Suprapubic skin (tissue), 4 donors: ENCODE data around the gene ARL8A. TPM values are rescaled to one million over a fixed set of nuclear protein-coding genes. Genes with fewer than 3 reads are reported as not detected.

Experiments
- DNase-seq, 2 donors: peaks; one replicate each; pipeline ENCODE4 v3.0.0-alpha.2; 2019; ENCODE audit warnings: low spot score in 2 of 2
- H3K27ac ChIP-seq: fragments of 200-600 bp; sonication (generic); one replicate; pipeline ENCODE4 v1.5.1; 2019
- H3K27me3 ChIP-seq: fragments of 200-600 bp; sonication (generic); one replicate; pipeline ENCODE4 v1.5.1; 2019
- H3K36me3 ChIP-seq: fragments of 200-600 bp; sonication (generic); one replicate; pipeline ENCODE4 v1.5.1; 2019
- H3K4me1 ChIP-seq: fragments of 200-600 bp; sonication (generic); one replicate; pipeline ENCODE4 v1.5.1; 2019
- H3K4me3 ChIP-seq: fragments of 200-600 bp; sonication (generic); one replicate; pipeline ENCODE4 v1.5.1; 2019; ENCODE audit warnings: mild to moderate bottlenecking
- H3K9me3 ChIP-seq: fragments of 200-600 bp; sonication (generic); one replicate; pipeline ENCODE4 v1.5.1; 2019
- EP300 ChIP-seq: sonication (generic); formaldehyde crosslinking; IDR thresholded peaks from one replicate; pipeline ENCODE4 v1.6.1; 2017; ENCODE audit warnings: antibody characterized with exemption
- POLR2A ChIP-seq, 2 donors: fragments of 450-650 bp; IDR thresholded peaks; one replicate each; pipeline ENCODE4 v1.6.1; 2017; ENCODE audit warnings: antibody characterized with exemption in 2 of 2, mild to moderate bottlenecking in 2 of 2, moderate library complexity in 2 of 2
- POLR2AphosphoS5 ChIP-seq, 3 donors: sonication (generic); formaldehyde crosslinking; IDR thresholded peaks; one replicate each; pipeline ENCODE4 v1.6.1; 2017; ENCODE audit warnings: antibody characterized with exemption in 3 of 3
- WGBS: methylation state at CpG from one replicate; pipeline ENCODE4 v1.1.5; 2018; 5-methylcytosine and 5-hydroxymethylcytosine counted together
- total RNA-seq, 4 donors: library from RNA; depleted of rRNA; stranded (reverse); fragments of >200 nt; gene quantifications; one replicate each; pipeline ENCODE4 v1.1.0, GENCODE V29; 2016
- TF ChIP-seq, protein P1 (sequence below), 2 donors: fragments of 200-600 bp in 1 of 2; fragments of 450-650 bp in 1 of 2; sonication (generic) in 1 of 2; IDR thresholded peaks; one replicate each; pipeline ENCODE4 v1.5.1; 2016 to 2019; ENCODE audit warnings: antibody characterized with exemption in 2 of 2, mild to moderate bottlenecking in 1 of 2, moderate library complexity in 1 of 2

Gene ARL8A
- total RNA-seq, 4 donors from 2014 or later: 41.1 to 46.3 (median 43.0) TPM

DNA sequence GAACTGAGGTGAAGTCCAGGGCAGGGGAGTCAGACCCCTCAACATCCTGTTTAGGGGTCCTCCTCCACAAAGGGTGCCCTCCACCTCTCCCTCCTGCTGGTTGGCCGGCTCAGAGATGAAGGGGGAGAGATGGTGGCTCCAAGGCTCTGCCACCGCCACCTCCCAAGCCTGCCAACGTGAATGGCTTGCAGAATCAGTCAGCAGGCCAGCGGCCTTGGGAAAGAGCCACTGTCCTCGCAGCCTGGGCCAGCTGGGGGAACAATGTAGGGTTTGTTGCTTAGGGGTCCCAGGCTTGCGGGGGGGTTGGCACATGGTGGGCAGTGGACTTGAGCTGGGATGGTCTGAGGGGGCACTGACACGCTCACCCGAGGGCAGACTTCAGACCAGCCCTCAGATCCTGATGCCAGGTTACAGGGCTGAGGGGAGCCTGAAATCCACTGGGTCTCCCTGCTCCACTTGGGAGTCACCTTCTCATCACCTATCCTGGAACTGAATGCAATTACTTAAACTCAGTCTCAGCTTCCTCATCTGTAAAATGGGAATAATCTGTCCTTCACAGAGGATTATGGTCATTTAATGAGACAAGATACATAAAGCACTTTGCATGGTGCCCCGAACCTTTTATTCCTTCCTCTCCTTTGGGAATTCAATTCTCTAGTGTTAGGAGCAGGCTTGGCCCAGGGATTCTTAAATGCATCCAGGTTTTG, 13.6 kb downstream of the ARL8A start:
- peaks cover 62% of the 10 kb centered on the region for H3K4me1 ChIP-seq
- 67% methylated on average over 3 of the region's 9 CpGs for WGBS
- H3K4me3 ChIP-seq: no peak overlapping the region
- H3K27me3 ChIP-seq: no peaks in the 10 kb centered on the region
- no peaks in the 10 kb centered on the region for H3K9me3 ChIP-seq
- TF ChIP-seq EP300: no peak
- no peak for TF ChIP-seq POLR2AphosphoS5 (IDR thresholded peaks at IDR 0.05)
- TF ChIP-seq POLR2A (IDR thresholded peaks at IDR 0.05): no peak
- TF ChIP-seq, protein P1, sequence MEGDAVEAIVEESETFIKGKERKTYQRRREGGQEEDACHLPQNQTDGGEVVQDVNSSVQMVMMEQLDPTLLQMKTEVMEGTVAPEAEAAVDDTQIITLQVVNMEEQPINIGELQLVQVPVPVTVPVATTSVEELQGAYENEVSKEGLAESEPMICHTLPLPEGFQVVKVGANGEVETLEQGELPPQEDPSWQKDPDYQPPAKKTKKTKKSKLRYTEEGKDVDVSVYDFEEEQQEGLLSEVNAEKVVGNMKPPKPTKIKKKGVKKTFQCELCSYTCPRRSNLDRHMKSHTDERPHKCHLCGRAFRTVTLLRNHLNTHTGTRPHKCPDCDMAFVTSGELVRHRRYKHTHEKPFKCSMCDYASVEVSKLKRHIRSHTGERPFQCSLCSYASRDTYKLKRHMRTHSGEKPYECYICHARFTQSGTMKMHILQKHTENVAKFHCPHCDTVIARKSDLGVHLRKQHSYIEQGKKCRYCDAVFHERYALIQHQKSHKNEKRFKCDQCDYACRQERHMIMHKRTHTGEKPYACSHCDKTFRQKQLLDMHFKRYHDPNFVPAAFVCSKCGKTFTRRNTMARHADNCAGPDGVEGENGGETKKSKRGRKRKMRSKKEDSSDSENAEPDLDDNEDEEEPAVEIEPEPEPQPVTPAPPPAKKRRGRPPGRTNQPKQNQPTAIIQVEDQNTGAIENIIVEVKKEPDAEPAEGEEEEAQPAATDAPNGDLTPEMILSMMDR (IDR thresholded peaks at IDR 0.05): no peak
- DNase-seq: no peak
- H3K36me3 ChIP-seq: peaks cover 19% of the 10 kb centered on the region
- peak overlapping the region; percentile 5 for H3K27ac ChIP-seq

DNA sequence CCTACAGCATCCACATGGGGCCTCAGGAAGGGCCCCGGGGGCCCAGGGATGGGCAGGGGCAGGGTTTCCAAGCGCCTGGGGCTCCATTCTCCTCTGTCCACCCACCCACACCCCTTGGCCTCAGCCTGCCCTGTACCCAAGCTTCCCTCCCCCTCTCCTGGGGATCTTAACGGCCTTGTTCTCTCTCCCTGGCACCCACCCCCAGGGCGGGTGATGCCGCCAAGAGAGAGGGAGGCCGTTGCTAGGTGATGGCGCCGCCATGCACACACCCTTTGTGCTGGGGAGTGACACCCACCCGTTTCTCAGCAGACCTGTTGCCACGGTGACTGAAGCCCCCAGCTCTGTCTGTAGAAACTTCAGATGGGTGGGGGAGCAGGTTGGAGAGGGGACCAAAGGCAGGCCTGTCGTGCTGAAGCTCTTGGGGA, 14.2 kb downstream of the ARL8A start:
- Histone ChIP-seq H3K4me1 (peaks cover 60% of the 10 kb centered on the region), H3K4me3 (no peak overlapping the region), H3K27ac (no peak overlapping the region), H3K36me3 (peaks cover 17% of the 10 kb centered on the region), H3K27me3 (no peaks in the 10 kb centered on the region), H3K9me3 (no peaks in the 10 kb centered on the region)
- DNase-seq: no peak
- WGBS: 25% methylated on average over 11 of the region's 11 CpGs
- TF ChIP-seq EP300: no peak
- TF ChIP-seq POLR2AphosphoS5 (IDR thresholded peaks at IDR 0.05): no peak
- TF ChIP-seq POLR2A (IDR thresholded peaks at IDR 0.05): no peak
- TF ChIP-seq, protein P1 (IDR thresholded peaks at IDR 0.05): no peak

DNA sequence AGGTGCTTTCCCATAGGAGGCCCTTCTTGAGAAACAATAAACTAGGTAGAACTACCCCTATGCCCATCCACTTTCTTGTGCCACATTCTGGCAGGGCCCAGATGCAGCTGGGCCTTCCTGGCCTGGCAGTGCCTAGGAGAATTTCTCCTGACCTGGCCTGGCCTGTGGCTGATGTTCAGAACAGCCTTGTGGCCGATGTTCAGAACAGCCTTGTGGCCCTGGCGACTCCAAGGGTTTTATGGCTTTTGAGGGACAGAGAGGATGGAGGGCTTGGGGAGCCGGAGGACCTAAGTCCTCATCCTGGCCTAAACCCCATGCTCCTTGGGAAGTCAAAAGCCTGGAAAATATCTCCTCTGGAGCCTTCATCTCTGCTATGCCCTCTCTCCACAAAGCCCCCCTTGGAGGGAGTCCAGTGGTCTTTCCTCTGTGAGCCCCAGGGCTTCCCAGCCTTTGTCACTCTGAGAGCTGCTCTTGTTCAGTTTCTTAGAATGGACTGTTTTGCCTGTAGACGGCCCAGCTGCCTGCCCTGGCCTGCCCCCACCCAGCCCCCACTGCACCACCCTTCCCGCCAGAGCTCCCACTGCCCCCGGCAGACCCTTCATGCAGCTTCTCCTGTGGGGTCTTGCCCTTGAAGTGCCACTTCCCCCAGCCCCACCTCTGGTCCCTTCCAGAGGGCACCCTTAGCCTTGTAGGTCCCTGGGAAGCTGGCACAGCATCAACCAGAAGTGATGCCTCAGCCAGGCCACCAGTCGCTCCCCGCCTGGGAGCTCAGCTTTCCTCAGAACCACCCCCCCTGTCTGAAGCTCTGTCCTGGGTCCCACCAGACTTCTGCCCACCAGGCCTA, 14.9 kb downstream of the ARL8A start:
- Histone ChIP-seq H3K9me3 (no peaks in the 10 kb centered on the region), H3K36me3 (peaks cover 13% of the 10 kb centered on the region), H3K4me3 (no peak overlapping the region), H3K27me3 (no peaks in the 10 kb centered on the region), H3K4me1 (peaks cover 54% of the 10 kb centered on the region), H3K27ac (no peak overlapping the region)
- no peak for DNase-seq
- TF ChIP-seq EP300: no peak
- TF ChIP-seq, protein P1 (IDR thresholded peaks at IDR 0.05): no peak
- no peak for TF ChIP-seq POLR2AphosphoS5 (IDR thresholded peaks at IDR 0.05)
- no peak for TF ChIP-seq POLR2A (IDR thresholded peaks at IDR 0.05)
- 61% methylated on average over 7 of the region's 8 CpGs for WGBS

DNA sequence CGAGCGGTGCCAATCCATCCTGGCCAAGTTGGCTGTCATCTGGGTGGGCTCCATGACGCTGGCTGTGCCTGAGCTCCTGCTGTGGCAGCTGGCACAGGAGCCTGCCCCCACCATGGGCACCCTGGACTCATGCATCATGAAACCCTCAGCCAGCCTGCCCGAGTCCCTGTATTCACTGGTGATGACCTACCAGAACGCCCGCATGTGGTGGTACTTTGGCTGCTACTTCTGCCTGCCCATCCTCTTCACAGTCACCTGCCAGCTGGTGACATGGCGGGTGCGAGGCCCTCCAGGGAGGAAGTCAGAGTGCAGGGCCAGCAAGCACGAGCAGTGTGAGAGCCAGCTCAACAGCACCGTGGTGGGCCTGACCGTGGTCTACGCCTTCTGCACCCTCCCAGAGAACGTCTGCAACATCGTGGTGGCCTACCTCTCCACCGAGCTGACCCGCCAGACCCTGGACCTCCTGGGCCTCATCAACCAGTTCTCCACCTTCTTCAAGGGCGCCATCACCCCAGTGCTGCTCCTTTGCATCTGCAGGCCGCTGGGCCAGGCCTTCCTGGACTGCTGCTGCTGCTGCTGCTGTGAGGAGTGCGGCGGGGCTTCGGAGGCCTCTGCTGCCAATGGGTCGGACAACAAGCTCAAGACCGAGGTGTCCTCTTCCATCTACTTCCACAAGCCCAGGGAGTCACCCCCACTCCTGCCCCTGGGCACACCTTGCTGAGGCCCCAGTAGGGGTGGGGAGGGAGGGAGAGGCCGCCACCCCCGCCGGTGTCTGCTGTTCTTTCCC, 16.5 kb downstream of the ARL8A start:
- Histone ChIP-seq H3K27ac (no peak overlapping the region), H3K27me3 (no peaks in the 10 kb centered on the region), H3K36me3 (no peaks in the 10 kb centered on the region), H3K9me3 (no peaks in the 10 kb centered on the region), H3K4me1 (peaks cover 38% of the 10 kb centered on the region), H3K4me3 (no peak overlapping the region)
- no peak for TF ChIP-seq POLR2A (IDR thresholded peaks at IDR 0.05)
- no peak for TF ChIP-seq POLR2AphosphoS5 (IDR thresholded peaks at IDR 0.05)
- TF ChIP-seq EP300: no peak
- TF ChIP-seq, protein P1 (IDR thresholded peaks at IDR 0.05): no peak
- no peak for DNase-seq
- WGBS: 96% methylated on average over 13 of the region's 26 CpGs
